Liver (tissue), 9 donors: ENCODE data around the gene ERI3. TPM values are rescaled to one million over a fixed set of nuclear protein-coding genes. Genes with fewer than 3 reads are reported as not detected.

Source experiments
- DNase-seq: peaks from one replicate; pipeline ENCODE4 v3.0.0-alpha.2; 2017; ENCODE audit warnings: low spot score
- H3K27ac ChIP-seq, 2 donors: one replicate each; pipeline ENCODE4 v1.7.0; 2013; ENCODE audit warnings: inconsistent platforms in 2 of 2, low read length in 2 of 2, control low read depth in 1 of 2, low read depth in 1 of 2, mild to moderate bottlenecking in 1 of 2
- H3K27me3 ChIP-seq, 4 donors: one replicate each; pipeline versions ENCODE4 v1.6.1 to v1.7.0; 2013; ENCODE audit warnings: low read length in 3 of 4, inconsistent platforms in 1 of 4, mild to moderate bottlenecking in 1 of 4, moderate library complexity in 1 of 4; ENCODE audit not compliant: control insufficient read depth in 4 of 4, insufficient read depth in 4 of 4
- H3K36me3 ChIP-seq, 4 donors: one replicate each; pipeline versions ENCODE4 v1.6.1 to v1.7.0; 2013; ENCODE audit warnings: low read length in 3 of 4, mild to moderate bottlenecking in 3 of 4, low read depth in 1 of 4, moderate library complexity in 1 of 4; ENCODE audit not compliant: control insufficient read depth in 4 of 4, insufficient read depth in 3 of 4
- H3K4me1 ChIP-seq, 4 donors: one replicate each; pipeline versions ENCODE4 v1.6.1 to v1.7.0; 2013; ENCODE audit warnings: low read length in 3 of 4, mild to moderate bottlenecking in 3 of 4, moderate library complexity in 1 of 4; ENCODE audit not compliant: control insufficient read depth in 4 of 4, insufficient read depth in 4 of 4
- H3K4me3 ChIP-seq, 3 donors: one replicate each; pipeline versions ENCODE4 v1.6.1 to v1.7.0; 2013; ENCODE audit warnings: low read length in 3 of 3, control low read depth in 1 of 3, low read depth in 1 of 3, mild to moderate bottlenecking in 1 of 3
- H3K9ac ChIP-seq, 2 donors: one replicate each; pipeline ENCODE4 v1.7.0; 2013; ENCODE audit warnings: low read length in 2 of 2, mild to moderate bottlenecking in 2 of 2, moderate library complexity in 2 of 2, control low read depth in 1 of 2, low read depth in 1 of 2
- H3K9me3 ChIP-seq, 4 donors: one replicate each; pipeline versions ENCODE4 v1.6.1 to v1.7.0; 2013; ENCODE audit warnings: low read length in 3 of 4; ENCODE audit not compliant: control insufficient read depth in 4 of 4
- EGR1 ChIP-seq, 2 donors: IDR thresholded peaks; 2 replicates each; pipeline ENCODE4 v1.6.1; 2016 to 2018; ENCODE audit warnings: antibody characterized with exemption in 2 of 2, low read depth in 2 of 2
- GABPA ChIP-seq, 2 donors: IDR thresholded peaks in 1 of 2; conservative IDR thresholded peaks in 1 of 2; 2 replicates each; pipeline ENCODE4 v1.6.1; 2016; ENCODE audit warnings: antibody characterized with exemption in 2 of 2, mild to moderate bottlenecking in 1 of 2, moderate library complexity in 1 of 2
- HNF4A ChIP-seq, 2 donors: conservative IDR thresholded peaks; 2 replicates each; pipeline ENCODE4 v1.6.1; 2016; ENCODE audit warnings: antibody characterized with exemption in 2 of 2, mild to moderate bottlenecking in 2 of 2
- HNF4G ChIP-seq: IDR thresholded peaks from 2 replicates; pipeline ENCODE4 v1.6.1; 2016; ENCODE audit warnings: antibody characterized with exemption
- JUND ChIP-seq, 2 donors: IDR thresholded peaks; 2 replicates each; pipeline ENCODE4 v1.6.1; 2016; ENCODE audit warnings: antibody characterized with exemption in 2 of 2
- RXRA ChIP-seq, 2 donors: IDR thresholded peaks; 2 replicates each; pipeline ENCODE4 v1.6.1; 2017 to 2018; ENCODE audit warnings: antibody characterized with exemption in 2 of 2, mild to moderate bottlenecking in 1 of 2
- TAF1 ChIP-seq: conservative IDR thresholded peaks from 2 replicates; pipeline ENCODE4 v1.6.1; 2016; ENCODE audit warnings: antibody characterized with exemption, mild to moderate bottlenecking
- WGBS: extraction: QIAGEN DNeasy Blood & Tissue Kit; methylation state at CpG from one replicate; pipeline ENCODE4 v1.1.7; 2013; 5-methylcytosine and 5-hydroxymethylcytosine counted together
- polyA plus RNA-seq, 2 donors: library from polyadenylated mRNA; stranded (reverse) in 1 of 2; unstranded in 1 of 2; fragments of 200-250 nt in 1 of 2; fragments of >200 nt in 1 of 2; fragmentation: Nextera tagmentation in 1 of 2; extraction: Ambion mirVana in 1 of 2; gene quantifications; one replicate each; pipeline versions ENCODE4 v1.2.1 to v1.2.3, GENCODE V29; 2013 to 2015
- total RNA-seq, 2 donors: library from RNA; depleted of rRNA; stranded (reverse); fragments of >200 nt; gene quantifications; one replicate each; pipeline ENCODE4 v1.2.3, GENCODE V29; 2014
- TF ChIP-seq, protein P1 (sequence below): IDR thresholded peaks from 2 replicates; pipeline ENCODE4 v1.6.1; 2016; ENCODE audit warnings: antibody characterized with exemption
- TF ChIP-seq, protein P2 (sequence below): fragments of 150-350 bp; IDR thresholded peaks from 2 replicates; pipeline ENCODE4 v1.5.1; 2017; ENCODE audit warnings: improper control_type of control experiment, low read depth, low read length; ENCODE audit not compliant: missing input control
- TF ChIP-seq, protein P3 (sequence below): IDR thresholded peaks from 2 replicates; pipeline ENCODE4 v1.6.1; 2016; ENCODE audit warnings: antibody characterized with exemption
- donor health status: healthy.
- donor health status: healthy.
- donor health status: healthy.
- donor health status: healthy.
- donor health status: healthy.

Gene ERI3
- total and polyA plus RNA-seq, 4 donors: 15.7 to 23.8 (median 21.3) TPM

DNA sequence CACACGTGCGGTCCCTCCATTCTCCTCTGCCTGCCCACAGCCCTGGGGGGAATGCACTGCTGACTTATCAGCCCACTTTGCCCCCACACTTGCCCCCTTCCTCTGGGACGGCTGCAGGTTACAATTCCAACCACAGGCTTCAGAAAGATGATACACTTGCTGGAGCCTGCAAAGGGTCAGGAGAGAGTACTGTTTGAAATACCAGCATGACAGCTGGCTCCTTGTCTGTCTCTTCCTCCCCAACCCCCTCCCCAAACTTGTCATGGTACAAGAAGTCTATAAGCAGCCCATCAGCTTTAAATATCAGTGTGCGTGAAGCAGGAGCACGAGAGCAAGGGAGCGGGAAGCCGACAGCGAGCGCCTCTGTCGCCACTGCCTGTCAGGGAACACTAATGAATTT lies 62.4 kb downstream of the ERI3 start:
- TF ChIP-seq, protein P1, sequence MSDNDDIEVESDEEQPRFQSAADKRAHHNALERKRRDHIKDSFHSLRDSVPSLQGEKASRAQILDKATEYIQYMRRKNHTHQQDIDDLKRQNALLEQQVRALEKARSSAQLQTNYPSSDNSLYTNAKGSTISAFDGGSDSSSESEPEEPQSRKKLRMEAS: no peak
- no peak for TF ChIP-seq TAF1
- TF ChIP-seq EGR1 (IDR thresholded peaks at IDR 0.05; ENCODE audit: low read depth in 2 of 2): no peak
- TF ChIP-seq RXRA (IDR thresholded peaks at IDR 0.05): no peak
- TF ChIP-seq, protein P2, sequence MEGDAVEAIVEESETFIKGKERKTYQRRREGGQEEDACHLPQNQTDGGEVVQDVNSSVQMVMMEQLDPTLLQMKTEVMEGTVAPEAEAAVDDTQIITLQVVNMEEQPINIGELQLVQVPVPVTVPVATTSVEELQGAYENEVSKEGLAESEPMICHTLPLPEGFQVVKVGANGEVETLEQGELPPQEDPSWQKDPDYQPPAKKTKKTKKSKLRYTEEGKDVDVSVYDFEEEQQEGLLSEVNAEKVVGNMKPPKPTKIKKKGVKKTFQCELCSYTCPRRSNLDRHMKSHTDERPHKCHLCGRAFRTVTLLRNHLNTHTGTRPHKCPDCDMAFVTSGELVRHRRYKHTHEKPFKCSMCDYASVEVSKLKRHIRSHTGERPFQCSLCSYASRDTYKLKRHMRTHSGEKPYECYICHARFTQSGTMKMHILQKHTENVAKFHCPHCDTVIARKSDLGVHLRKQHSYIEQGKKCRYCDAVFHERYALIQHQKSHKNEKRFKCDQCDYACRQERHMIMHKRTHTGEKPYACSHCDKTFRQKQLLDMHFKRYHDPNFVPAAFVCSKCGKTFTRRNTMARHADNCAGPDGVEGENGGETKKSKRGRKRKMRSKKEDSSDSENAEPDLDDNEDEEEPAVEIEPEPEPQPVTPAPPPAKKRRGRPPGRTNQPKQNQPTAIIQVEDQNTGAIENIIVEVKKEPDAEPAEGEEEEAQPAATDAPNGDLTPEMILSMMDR: no peak
- no peak for TF ChIP-seq HNF4A (conservative IDR thresholded peaks at IDR 0.05)
- TF ChIP-seq JUND (IDR thresholded peaks at IDR 0.05): no peak
- TF ChIP-seq, protein P3, sequence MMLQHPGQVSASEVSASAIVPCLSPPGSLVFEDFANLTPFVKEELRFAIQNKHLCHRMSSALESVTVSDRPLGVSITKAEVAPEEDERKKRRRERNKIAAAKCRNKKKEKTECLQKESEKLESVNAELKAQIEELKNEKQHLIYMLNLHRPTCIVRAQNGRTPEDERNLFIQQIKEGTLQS: no peak
- Histone ChIP-seq H3K4me3 (no peak overlapping the region), H3K36me3 (peaks cover 0 to 5% (median 1%) of the 10 kb centered on the region in 4 donors), H3K9me3 (no peaks in the 10 kb centered on the region), H3K27me3 (no peaks in the 10 kb centered on the region), H3K27ac (no peak overlapping the region), H3K4me1 (peaks cover 11 to 33% (median 27%) of the 10 kb centered on the region in 4 donors), H3K9ac (no peak overlapping the region)
- no peak for DNase-seq
- WGBS: 98% methylated on average over 10 of the region's 10 CpGs

DNA sequence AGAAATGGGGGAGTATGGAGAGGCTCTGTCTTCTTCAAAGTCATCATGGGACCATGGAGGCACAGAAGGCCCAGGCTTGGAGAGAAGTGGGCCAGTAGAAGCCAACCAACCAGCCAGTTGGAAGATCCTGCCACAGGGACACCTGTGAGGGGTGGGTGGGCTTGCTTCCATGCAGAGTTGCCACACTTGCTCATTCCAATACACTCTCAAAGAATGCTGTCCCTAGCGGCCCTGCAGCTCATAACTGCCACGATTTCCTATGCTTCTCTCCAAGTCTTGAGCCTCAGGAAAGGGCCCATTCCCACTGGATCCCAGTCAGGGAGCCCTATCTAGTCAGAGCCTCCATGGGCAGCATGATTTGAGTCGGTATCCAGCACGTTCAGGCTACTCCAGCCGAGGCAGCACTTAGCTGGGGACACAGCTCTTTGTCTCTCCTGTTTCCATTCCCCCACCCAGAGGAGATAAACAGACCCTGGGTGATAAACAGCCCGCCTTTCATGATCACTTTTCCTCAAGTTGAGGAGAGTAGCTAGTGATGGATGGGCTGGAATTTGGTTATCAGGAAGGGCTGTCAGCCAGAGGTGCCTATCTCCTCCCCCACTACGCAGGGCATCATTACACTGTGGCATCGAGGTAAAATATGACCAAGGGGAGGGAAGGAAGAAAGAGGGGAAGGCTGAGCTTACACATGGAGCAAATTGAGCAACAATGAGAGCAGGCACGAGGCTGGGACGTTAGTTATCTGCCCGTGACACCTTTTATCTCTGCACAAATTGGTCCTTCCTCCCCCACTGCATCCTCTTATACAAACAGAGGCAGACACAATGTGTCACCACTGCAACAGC lies 64.6 kb downstream of the ERI3 start:
- DNase-seq: no peak
- Histone ChIP-seq H3K9ac (no peak overlapping the region), H3K9me3 (no peaks in the 10 kb centered on the region), H3K36me3 (peaks cover 0 to 3% (median 1%) of the 10 kb centered on the region in 4 donors), H3K27ac (no peak overlapping the region), H3K4me1 (peaks cover 11 to 33% (median 28%) of the 10 kb centered on the region in 4 donors), H3K4me3 (no peak overlapping the region), H3K27me3 (no peaks in the 10 kb centered on the region)
- TF ChIP-seq RXRA (IDR thresholded peaks at IDR 0.05) (no peak), GABPA (IDR thresholded peaks at IDR 0.05 in 1 of 2, conservative IDR thresholded peaks at IDR 0.05 in 1 of 2) (no peak), HNF4A (conservative IDR thresholded peaks at IDR 0.05) (no peak)
- WGBS: 85% methylated on average over 11 of the region's 11 CpGs

DNA sequence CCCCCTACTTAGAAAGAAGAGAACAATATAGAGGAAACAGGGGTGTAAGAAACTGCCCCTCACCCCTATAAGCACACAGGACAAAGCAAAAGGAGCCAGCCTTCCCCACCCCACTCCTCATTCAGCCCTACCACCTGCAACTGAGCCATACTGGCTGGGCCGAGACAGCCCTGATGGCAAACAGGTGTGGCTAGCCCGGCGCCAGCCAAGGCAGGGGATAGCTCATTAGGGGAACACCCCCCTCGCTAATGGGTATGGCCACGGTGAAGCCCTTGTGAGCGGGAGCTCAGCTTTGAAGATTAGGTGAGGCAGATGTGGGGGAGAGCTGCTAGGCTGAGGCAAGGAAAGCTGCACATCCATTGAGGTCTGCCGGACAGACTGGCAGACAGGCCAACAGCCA lies 65.5 kb downstream of the ERI3 start:
- TF ChIP-seq JUND (IDR thresholded peaks at IDR 0.05): no peak
- TF ChIP-seq, protein P1: no peak
- no peak for TF ChIP-seq HNF4G
- H3K4me3 ChIP-seq: no peak overlapping the region
- peaks cover 14 to 40% (median 30%) of the 10 kb centered on the region in 4 donors for H3K4me1 ChIP-seq
- no peak overlapping the region for H3K27ac ChIP-seq
- DNase-seq: no peak
- no peak overlapping the region for H3K9ac ChIP-seq
- no peaks in the 10 kb centered on the region for H3K27me3 ChIP-seq
- 91% methylated on average over 7 of the region's 7 CpGs for WGBS
- H3K9me3 ChIP-seq: no peaks in the 10 kb centered on the region
- H3K36me3 ChIP-seq: peaks cover 0 to 2% (median 0%) of the 10 kb centered on the region in 4 donors
